Loucy (cell line): ENCODE data around the gene SBF2.
"Not testable (repeated sequence)": the region's sequence is repeated elsewhere in the genome, so short reads cannot be mapped to it uniquely, and the experiment has no call there.

Experiments used
- CTCF ChIP-seq: fragments of 200-600 bp; sonication (generic); conservative IDR thresholded peaks from 2 replicates; pipeline ENCODE4 v1.5.1; 2014; ENCODE audit warnings: mild to moderate bottlenecking, antibody characterized with exemption, low read length
- EZH2phosphoT487 ChIP-seq: fragments of 200-600 bp; IDR thresholded peaks from 2 replicates; pipeline ENCODE4 v1.6.1; 2018; ENCODE audit warnings: antibody characterized with exemption, mild to moderate bottlenecking, moderate library complexity, borderline replicate concordance

DNA sequence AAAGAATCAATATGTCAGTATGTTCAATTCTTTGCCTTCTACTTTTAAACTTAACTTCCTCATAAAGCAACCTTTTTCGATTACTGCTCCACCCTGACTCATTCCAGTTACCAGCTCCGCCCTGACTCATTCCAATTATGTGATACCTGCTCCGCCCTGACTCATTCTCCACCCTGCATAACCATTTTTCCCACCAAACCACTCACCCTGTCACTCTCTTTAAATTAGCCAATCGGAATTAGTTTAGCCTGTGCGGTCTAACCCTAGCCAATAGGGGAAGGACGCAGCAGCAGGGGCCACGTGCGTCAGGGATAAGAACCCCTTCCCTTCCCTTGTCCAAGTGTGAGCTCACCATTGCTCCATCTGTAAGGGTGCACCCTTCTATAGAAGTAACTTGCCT, 393.8 kb downstream of the SBF2 start:
- TF ChIP-seq CTCF, EZH2phosphoT487: not testable (repeated sequence)
